ENCODE data around the gene WDR88. TPM values are rescaled to one million over a fixed set of nuclear protein-coding genes. Genes with fewer than 3 reads are reported as not detected.

WDR88 gene
- total and polyA plus RNA-seq, 12 donors: 0.03 to 0.11 TPM; not detected in 10

- H3K27ac ChIP-seq: no peak overlapping the region
- DNase-seq: no peak
- H3K4me3 ChIP-seq: no peak overlapping the region
- TF ChIP-seq, protein P1, sequence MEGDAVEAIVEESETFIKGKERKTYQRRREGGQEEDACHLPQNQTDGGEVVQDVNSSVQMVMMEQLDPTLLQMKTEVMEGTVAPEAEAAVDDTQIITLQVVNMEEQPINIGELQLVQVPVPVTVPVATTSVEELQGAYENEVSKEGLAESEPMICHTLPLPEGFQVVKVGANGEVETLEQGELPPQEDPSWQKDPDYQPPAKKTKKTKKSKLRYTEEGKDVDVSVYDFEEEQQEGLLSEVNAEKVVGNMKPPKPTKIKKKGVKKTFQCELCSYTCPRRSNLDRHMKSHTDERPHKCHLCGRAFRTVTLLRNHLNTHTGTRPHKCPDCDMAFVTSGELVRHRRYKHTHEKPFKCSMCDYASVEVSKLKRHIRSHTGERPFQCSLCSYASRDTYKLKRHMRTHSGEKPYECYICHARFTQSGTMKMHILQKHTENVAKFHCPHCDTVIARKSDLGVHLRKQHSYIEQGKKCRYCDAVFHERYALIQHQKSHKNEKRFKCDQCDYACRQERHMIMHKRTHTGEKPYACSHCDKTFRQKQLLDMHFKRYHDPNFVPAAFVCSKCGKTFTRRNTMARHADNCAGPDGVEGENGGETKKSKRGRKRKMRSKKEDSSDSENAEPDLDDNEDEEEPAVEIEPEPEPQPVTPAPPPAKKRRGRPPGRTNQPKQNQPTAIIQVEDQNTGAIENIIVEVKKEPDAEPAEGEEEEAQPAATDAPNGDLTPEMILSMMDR (IDR thresholded peaks at IDR 0.05): no peak
- no peak for TF ChIP-seq POLR2A (IDR thresholded peaks at IDR 0.05)
- intact Hi-C loops (cut with DNase I): no loop called here
- H3K27me3 ChIP-seq: no peaks in the 10 kb centered on the region
- WGBS, 4 donors: 93 to 97% (median 94%) methylated on average over 19 to 38 of the region's 38 CpGs
- H3K4me1 ChIP-seq (replicated peaks in 1 of 2): no peaks in the 10 kb centered on the region
- H3K9me3 ChIP-seq (replicated peaks in 1 of 3): no peaks in the 10 kb centered on the region
- peaks cover 0 to 38% of the 10 kb centered on the region in 2 donors for H3K36me3 ChIP-seq (replicated peaks in 1 of 2)
These were observed 74.5 kb downstream of the WDR88 start for GRCh38 chr19:33206261-33207039.

- 88 to 100% (median 94%) methylated on average over 1 to 38 of the region's 38 CpGs for WGBS, 4 donors
- TF ChIP-seq, protein P1 (IDR thresholded peaks at IDR 0.05): no peak
- no peak for TF ChIP-seq POLR2A (IDR thresholded peaks at IDR 0.05)
- intact Hi-C loops (cut with DNase I): no loop called here
- Histone ChIP-seq H3K27ac (no peak overlapping the region), H3K4me3 (no peak overlapping the region), H3K27me3 (no peaks in the 10 kb centered on the region), H3K36me3 (replicated peaks in 1 of 2) (peaks cover 0 to 38% of the 10 kb centered on the region in 2 donors), H3K9me3 (replicated peaks in 1 of 3) (no peaks in the 10 kb centered on the region), H3K4me1 (replicated peaks in 1 of 2) (no peaks in the 10 kb centered on the region)
- DNase-seq: no peak
These were observed 75.2 kb downstream of the WDR88 start for GRCh38 chr19:33207040-33207620.

GRCh38 chr19:33207903-33208302 lies 76.0 kb downstream of the WDR88 start:
- no peak for TF ChIP-seq POLR2A (IDR thresholded peaks at IDR 0.05)
- TF ChIP-seq, protein P1 (IDR thresholded peaks at IDR 0.05): no peak
- intact Hi-C loops (cut with DNase I): no loop called here
- no peaks in the 10 kb centered on the region for H3K4me1 ChIP-seq (replicated peaks in 1 of 2)
- no peaks in the 10 kb centered on the region for H3K9me3 ChIP-seq (replicated peaks in 1 of 3)
- H3K36me3 ChIP-seq (replicated peaks in 1 of 2): peaks cover 0 to 35% of the 10 kb centered on the region in 2 donors
- no peak overlapping the region for H3K27ac ChIP-seq
- no peak for DNase-seq
- no peak overlapping the region for H3K4me3 ChIP-seq
- WGBS, 4 donors: 88 to 93% (median 90%) methylated on average over 4 to 9 of the region's 9 CpGs
- H3K27me3 ChIP-seq: no peaks in the 10 kb centered on the region

- H3K4me3 ChIP-seq: no peak overlapping the region
- intact Hi-C loops (cut with DNase I): no loop called here
- H3K9me3 ChIP-seq (replicated peaks in 1 of 3): no peaks in the 10 kb centered on the region
- peaks cover 0 to 32% of the 10 kb centered on the region in 2 donors for H3K36me3 ChIP-seq (replicated peaks in 1 of 2)
- DNase-seq: no peak
- no peak overlapping the region for H3K27ac ChIP-seq
- H3K4me1 ChIP-seq (replicated peaks in 1 of 2): no peaks in the 10 kb centered on the region
- no peaks in the 10 kb centered on the region for H3K27me3 ChIP-seq
- TF ChIP-seq, protein P1 (IDR thresholded peaks at IDR 0.05): no peak
- 40 to 76% (median 70%) methylated on average over 6 to 11 of the region's 11 CpGs for WGBS, 4 donors
These were observed 76.5 kb downstream of the WDR88 start for GRCh38 chr19:33208371-33208895.
